WTC11 (cell line): ENCODE results near the gene SBK3. TPM values are rescaled to one million over a fixed set of nuclear protein-coding genes. Genes with fewer than 3 reads are reported as not detected.

Experiments used
- ATAC-seq: fragments of 200-7000 bp; cut with Tn5 transposase; 2 replicates; pipeline ENCODE4 v1.10.0; 2021; ENCODE audit warnings: mild to moderate bottlenecking, moderate library complexity
- CTCF ChIA-PET: fragments of 300-600 bp; sonication (Branson Sonifier 250); formaldehyde crosslinking; loops from one replicate; lab custom pipeline; 2021; ENCODE audit warnings: antibody characterized with exemption; lab: Charles Lee
- POLR2A ChIA-PET: fragments of 350-600 bp; sonication (Branson Sonifier 250); formaldehyde crosslinking; loops from one replicate; lab custom pipeline; 2021; ENCODE audit warnings: antibody characterized with exemption; lab: Charles Lee
- DNase-seq: peaks from one replicate; pipeline ENCODE4 v3.0.0; 2021; ENCODE audit warnings: low spot score
- H3K27ac Mint-ChIP-seq: 2 replicates; pipeline ENCODE4 v1.8.0; 2021; ENCODE audit warnings: mixed read lengths
- H3K27me3 Mint-ChIP-seq: 2 replicates; pipeline ENCODE4 v1.8.0; 2021; ENCODE audit warnings: low read depth, mild to moderate bottlenecking, moderate library complexity, mixed read lengths
- H3K36me3 Mint-ChIP-seq: 2 replicates; pipeline ENCODE4 v1.8.0; 2021; ENCODE audit warnings: mixed read lengths
- H3K4me1 Mint-ChIP-seq: 2 replicates; pipeline ENCODE4 v1.8.0; 2022; ENCODE audit warnings: mixed read lengths
- H3K4me3 Mint-ChIP-seq: 2 replicates; pipeline ENCODE4 v1.8.0; 2021; ENCODE audit warnings: mild to moderate bottlenecking, moderate library complexity, mixed read lengths
- H3K9me3 Mint-ChIP-seq: 2 replicates; pipeline ENCODE4 v1.8.0; 2021; ENCODE audit warnings: mixed read lengths
- CREB1 ChIP-seq: sonication (generic); formaldehyde crosslinking; IDR thresholded peaks from 2 replicates; pipeline ENCODE4 v1.8.0; 2023; ENCODE audit warnings: mild to moderate bottlenecking, missing genetic modification reagents
- ELF4 ChIP-seq: sonication (generic); formaldehyde crosslinking; IDR thresholded peaks from 2 replicates; pipeline ENCODE4 v1.8.1; 2022; ENCODE audit warnings: low read depth, mild to moderate bottlenecking, moderate library complexity, missing genetic modification reagents
- ETV6 ChIP-seq: sonication (generic); formaldehyde crosslinking; IDR thresholded peaks from 2 replicates; pipeline ENCODE4 v1.8.1; 2022; ENCODE audit warnings: mild to moderate bottlenecking, missing genetic modification reagents
- FOXJ3 ChIP-seq: sonication (generic); formaldehyde crosslinking; IDR thresholded peaks from 2 replicates; pipeline ENCODE4 v1.9.0; 2021; ENCODE audit warnings: missing genetic modification reagents, mild to moderate bottlenecking, borderline replicate concordance
- GABPB1 ChIP-seq: sonication (generic); formaldehyde crosslinking; IDR thresholded peaks from 2 replicates; pipeline ENCODE4 v1.8.1; 2023; ENCODE audit warnings: mild to moderate bottlenecking, missing genetic modification reagents
- GRHL2 ChIP-seq: fragments of 250-450 bp; sonication (Bioruptor Pico); IDR thresholded peaks from 2 replicates; pipeline ENCODE4 v1.8.0; 2022; ENCODE audit warnings: mild to moderate bottlenecking, moderate library complexity; ENCODE audit not compliant: insufficient replicate concordance, severe bottlenecking
- GTF2I ChIP-seq: fragments of 250-450 bp; sonication (Bioruptor Pico); conservative IDR thresholded peaks from 2 replicates; pipeline ENCODE4 v1.4.0; 2021; ENCODE audit warnings: mild to moderate bottlenecking
- HMGXB4 ChIP-seq: sonication (generic); formaldehyde crosslinking; IDR thresholded peaks from 2 replicates; pipeline ENCODE4 v1.8.1; 2023; ENCODE audit warnings: mild to moderate bottlenecking, moderate library complexity, missing genetic modification reagents
- JAZF1 ChIP-seq: fragments of 250-450 bp; sonication (Bioruptor Pico); IDR thresholded peaks from 2 replicates; pipeline ENCODE4 v1.9.0; 2021; ENCODE audit warnings: moderate library complexity, mild to moderate bottlenecking, inconsistent platforms
- NFE2L1 ChIP-seq: sonication (generic); formaldehyde crosslinking; IDR thresholded peaks from 2 replicates; pipeline ENCODE4 v1.8.1; 2023; ENCODE audit warnings: missing genetic modification reagents
- NFYB ChIP-seq: sonication (generic); formaldehyde crosslinking; conservative IDR thresholded peaks from 2 replicates; pipeline ENCODE4 v1.8.0; 2022; ENCODE audit warnings: low read depth, missing genetic modification reagents
- NR1H2 ChIP-seq: sonication (generic); formaldehyde crosslinking; IDR thresholded peaks from 2 replicates; pipeline ENCODE4 v1.9.0; 2021; ENCODE audit warnings: mild to moderate bottlenecking, moderate library complexity, missing genetic modification reagents
- NR3C1 ChIP-seq: sonication (generic); formaldehyde crosslinking; conservative IDR thresholded peaks from 2 replicates; pipeline ENCODE4 v1.8.1; 2023; ENCODE audit warnings: low read depth, mild to moderate bottlenecking, missing genetic modification reagents
- SP1 ChIP-seq: sonication (generic); formaldehyde crosslinking; conservative IDR thresholded peaks from 2 replicates; pipeline ENCODE4 v1.8.1; 2022; ENCODE audit warnings: missing genetic modification reagents
- ZNF281 ChIP-seq: sonication (generic); formaldehyde crosslinking; IDR thresholded peaks from 2 replicates; pipeline ENCODE4 v1.8.0; 2023; ENCODE audit warnings: mild to moderate bottlenecking, missing genetic modification reagents
- ZNF671 ChIP-seq: fragments of 250-450 bp; sonication (Bioruptor Pico); IDR thresholded peaks from 2 replicates; pipeline ENCODE4 v1.8.0; 2021; ENCODE audit warnings: mild to moderate bottlenecking
- total RNA-seq: library from RNA; stranded (reverse); gene quantifications from 3 replicates; pipeline ENCODE4 v1.2.3, GENCODE V29; 2021
- TF ChIP-seq, protein P1 (sequence below): fragments of 250-450 bp; sonication (Bioruptor Pico); IDR thresholded peaks from 2 replicates; pipeline ENCODE4 v1.9.0; 2021; ENCODE audit warnings: mild to moderate bottlenecking
- TF ChIP-seq, protein P2 (sequence below): fragments of 250-450 bp; sonication (Bioruptor Pico); IDR thresholded peaks from 2 replicates; pipeline ENCODE4 v1.8.0; 2021; ENCODE audit warnings: mild to moderate bottlenecking
- TF ChIP-seq, protein P3 (sequence below): sonication (generic); formaldehyde crosslinking; IDR thresholded peaks from 2 replicates; pipeline ENCODE4 v1.8.1; 2022; ENCODE audit warnings: mild to moderate bottlenecking, missing genetic modification reagents, moderate library complexity, borderline replicate concordance
- TF ChIP-seq, protein P4 (sequence below): sonication (generic); formaldehyde crosslinking; IDR thresholded peaks from 2 replicates; pipeline ENCODE4 v1.8.1; 2022; ENCODE audit warnings: low read depth, missing genetic modification reagents, borderline replicate concordance
- TF ChIP-seq, protein P5 (sequence below): sonication (generic); formaldehyde crosslinking; IDR thresholded peaks from 2 replicates; pipeline ENCODE4 v1.8.1; 2022; ENCODE audit warnings: missing genetic modification reagents, borderline replicate concordance
- TF ChIP-seq, protein P6 (sequence below): sonication (generic); formaldehyde crosslinking; IDR thresholded peaks from 2 replicates; pipeline ENCODE4 v1.8.0; 2022; ENCODE audit warnings: mild to moderate bottlenecking, missing genetic modification reagents

SBK3 gene
- total RNA-seq, 1 experiment from 2014 or later, result 0.90 TPM

GRCh38 chr19:55591555-55591954, 46.2 kb upstream of the SBK3 start (continued):
- TF ChIP-seq ETV6 (no peak), FOXJ3 (no peak), NFE2L1 (CRISPR knock-in tag) (no peak), JAZF1 (no peak), NFYB (CRISPR knock-in tag) (no peak)
- TF ChIP-seq, protein P1, sequence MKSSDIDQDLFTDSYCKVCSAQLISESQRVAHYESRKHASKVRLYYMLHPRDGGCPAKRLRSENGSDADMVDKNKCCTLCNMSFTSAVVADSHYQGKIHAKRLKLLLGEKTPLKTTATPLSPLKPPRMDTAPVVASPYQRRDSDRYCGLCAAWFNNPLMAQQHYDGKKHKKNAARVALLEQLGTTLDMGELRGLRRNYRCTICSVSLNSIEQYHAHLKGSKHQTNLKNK (CRISPR knock-in tag), result no peak

DNA sequence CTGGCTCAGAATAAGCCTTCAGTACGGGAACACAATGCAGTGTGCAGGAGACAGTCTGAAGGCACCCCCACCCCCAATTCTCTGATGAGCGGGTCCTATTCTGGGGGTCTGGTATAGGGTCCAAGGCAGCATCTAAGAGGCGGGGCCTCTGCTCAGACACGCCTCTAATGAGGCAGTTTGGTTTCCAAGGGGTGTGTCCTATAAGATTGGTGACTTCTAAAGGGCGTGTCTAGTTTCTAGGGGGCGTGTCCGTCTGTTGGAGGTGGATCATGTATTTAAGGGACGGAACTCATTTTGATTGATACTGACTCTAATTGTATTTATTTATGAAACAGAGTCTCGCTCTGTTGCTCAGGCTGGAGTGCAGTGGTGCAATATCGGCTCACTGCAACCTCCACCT, 45.3 kb upstream of the SBK3 start:
- peaks cover 10% of the 10 kb centered on the region for H3K36me3 Mint-ChIP-seq
- ChIA-PET CTCF (interaction anchor here (1.0 kb wide), 1 partner anchor 16 kb away, joined by 3 read pairs; no protein-coding TSS in a partner anchor), POLR2A (no interaction called here)
- H3K27me3 Mint-ChIP-seq, result peaks cover 17% of the 10 kb centered on the region
- ATAC-seq, result peak; percentile 15; the same call in 1 of the 2 replicates
- H3K27ac Mint-ChIP-seq, result peak overlapping the region; percentile 49; the same call in 1 of the 2 replicates
- no peaks in the 10 kb centered on the region for H3K9me3 Mint-ChIP-seq
- DNase-seq, result peak; percentile 53
- peaks cover 31% of the 10 kb centered on the region for H3K4me1 Mint-ChIP-seq
- TF ChIP-seq JAZF1, result no peak
- TF ChIP-seq, protein P2, sequence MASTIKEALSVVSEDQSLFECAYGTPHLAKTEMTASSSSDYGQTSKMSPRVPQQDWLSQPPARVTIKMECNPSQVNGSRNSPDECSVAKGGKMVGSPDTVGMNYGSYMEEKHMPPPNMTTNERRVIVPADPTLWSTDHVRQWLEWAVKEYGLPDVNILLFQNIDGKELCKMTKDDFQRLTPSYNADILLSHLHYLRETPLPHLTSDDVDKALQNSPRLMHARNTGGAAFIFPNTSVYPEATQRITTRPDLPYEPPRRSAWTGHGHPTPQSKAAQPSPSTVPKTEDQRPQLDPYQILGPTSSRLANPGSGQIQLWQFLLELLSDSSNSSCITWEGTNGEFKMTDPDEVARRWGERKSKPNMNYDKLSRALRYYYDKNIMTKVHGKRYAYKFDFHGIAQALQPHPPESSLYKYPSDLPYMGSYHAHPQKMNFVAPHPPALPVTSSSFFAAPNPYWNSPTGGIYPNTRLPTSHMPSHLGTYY (CRISPR knock-in tag), result no peak
- TF ChIP-seq HMGXB4 (CRISPR knock-in tag), result no peak
- TF ChIP-seq, protein P3, sequence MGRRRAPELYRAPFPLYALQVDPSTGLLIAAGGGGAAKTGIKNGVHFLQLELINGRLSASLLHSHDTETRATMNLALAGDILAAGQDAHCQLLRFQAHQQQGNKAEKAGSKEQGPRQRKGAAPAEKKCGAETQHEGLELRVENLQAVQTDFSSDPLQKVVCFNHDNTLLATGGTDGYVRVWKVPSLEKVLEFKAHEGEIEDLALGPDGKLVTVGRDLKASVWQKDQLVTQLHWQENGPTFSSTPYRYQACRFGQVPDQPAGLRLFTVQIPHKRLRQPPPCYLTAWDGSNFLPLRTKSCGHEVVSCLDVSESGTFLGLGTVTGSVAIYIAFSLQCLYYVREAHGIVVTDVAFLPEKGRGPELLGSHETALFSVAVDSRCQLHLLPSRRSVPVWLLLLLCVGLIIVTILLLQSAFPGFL (CRISPR knock-in tag), result no peak
- TF ChIP-seq, protein P4, sequence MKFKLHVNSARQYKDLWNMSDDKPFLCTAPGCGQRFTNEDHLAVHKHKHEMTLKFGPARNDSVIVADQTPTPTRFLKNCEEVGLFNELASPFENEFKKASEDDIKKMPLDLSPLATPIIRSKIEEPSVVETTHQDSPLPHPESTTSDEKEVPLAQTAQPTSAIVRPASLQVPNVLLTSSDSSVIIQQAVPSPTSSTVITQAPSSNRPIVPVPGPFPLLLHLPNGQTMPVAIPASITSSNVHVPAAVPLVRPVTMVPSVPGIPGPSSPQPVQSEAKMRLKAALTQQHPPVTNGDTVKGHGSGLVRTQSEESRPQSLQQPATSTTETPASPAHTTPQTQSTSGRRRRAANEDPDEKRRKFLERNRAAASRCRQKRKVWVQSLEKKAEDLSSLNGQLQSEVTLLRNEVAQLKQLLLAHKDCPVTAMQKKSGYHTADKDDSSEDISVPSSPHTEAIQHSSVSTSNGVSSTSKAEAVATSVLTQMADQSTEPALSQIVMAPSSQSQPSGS, result no peak
- TF ChIP-seq ZNF281 (CRISPR knock-in tag), result no peak
- TF ChIP-seq FOXJ3, result no peak
- no peak for TF ChIP-seq ZNF671 (CRISPR knock-in tag)
- TF ChIP-seq NR3C1, result no peak
- TF ChIP-seq GRHL2 (CRISPR knock-in tag), result no peak
- TF ChIP-seq SP1 (CRISPR knock-in tag), result no peak
- H3K4me3 Mint-ChIP-seq, result no peak overlapping the region

DNA sequence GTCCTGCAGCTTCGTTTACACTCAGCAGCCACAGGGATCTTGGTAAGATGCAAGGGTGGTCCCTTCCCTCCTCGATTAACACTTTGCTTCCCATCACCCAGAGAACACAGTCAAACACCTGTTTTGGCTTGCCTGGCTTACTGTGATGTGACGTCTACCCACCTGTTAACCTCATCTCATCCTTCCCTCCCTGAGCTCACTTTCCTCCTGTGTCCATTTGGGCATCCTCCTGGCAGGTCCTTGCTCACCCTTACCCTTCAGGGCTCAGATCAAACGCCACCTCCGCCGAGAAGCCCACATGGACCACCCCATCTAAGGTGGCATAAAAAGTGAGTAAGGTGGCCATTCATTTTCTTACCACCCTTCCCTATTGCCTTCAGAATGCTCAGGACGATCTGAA, 44.8 kb upstream of the SBK3 start:
- Mint-ChIP-seq H3K27me3 (peaks cover 21% of the 10 kb centered on the region), H3K9me3 (no peaks in the 10 kb centered on the region), H3K4me1 (peaks cover 36% of the 10 kb centered on the region), H3K4me3 (no peak overlapping the region; the same call in 1 of the 2 replicates), H3K27ac (no peak overlapping the region; the same call in 1 of the 2 replicates), H3K36me3 (peaks cover 5% of the 10 kb centered on the region)
- no peak for ATAC-seq
- ChIA-PET POLR2A (interaction anchor here (1.0 kb wide), 1 partner anchor 9 kb away, joined by 3 read pairs; no protein-coding TSS in a partner anchor), CTCF (interaction anchor here (1.0 to 4.0 kb wide), 2 partner anchors 16 kb away, joined by 3 to 13 read pairs; partner anchors contain the start of gene ZNF865)
- no peak for DNase-seq
- TF ChIP-seq CREB1, result no peak
- TF ChIP-seq NR1H2, result no peak
- no peak for TF ChIP-seq GABPB1 (CRISPR knock-in tag)
- TF ChIP-seq, protein P5, sequence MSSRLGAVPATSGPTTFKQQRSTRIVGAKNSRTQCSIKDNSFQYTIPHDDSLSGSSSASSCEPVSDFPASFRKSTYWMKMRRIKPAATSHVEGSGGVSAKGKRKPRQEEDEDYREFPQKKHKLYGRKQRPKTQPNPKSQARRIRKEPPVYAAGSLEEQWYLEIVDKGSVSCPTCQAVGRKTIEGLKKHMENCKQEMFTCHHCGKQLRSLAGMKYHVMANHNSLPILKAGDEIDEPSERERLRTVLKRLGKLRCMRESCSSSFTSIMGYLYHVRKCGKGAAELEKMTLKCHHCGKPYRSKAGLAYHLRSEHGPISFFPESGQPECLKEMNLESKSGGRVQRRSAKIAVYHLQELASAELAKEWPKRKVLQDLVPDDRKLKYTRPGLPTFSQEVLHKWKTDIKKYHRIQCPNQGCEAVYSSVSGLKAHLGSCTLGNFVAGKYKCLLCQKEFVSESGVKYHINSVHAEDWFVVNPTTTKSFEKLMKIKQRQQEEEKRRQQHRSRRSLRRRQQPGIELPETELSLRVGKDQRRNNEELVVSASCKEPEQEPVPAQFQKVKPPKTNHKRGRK (CRISPR knock-in tag), result no peak
- no peak for TF ChIP-seq ELF4
- TF ChIP-seq ZNF671 (CRISPR knock-in tag), result no peak
- TF ChIP-seq, protein P6, sequence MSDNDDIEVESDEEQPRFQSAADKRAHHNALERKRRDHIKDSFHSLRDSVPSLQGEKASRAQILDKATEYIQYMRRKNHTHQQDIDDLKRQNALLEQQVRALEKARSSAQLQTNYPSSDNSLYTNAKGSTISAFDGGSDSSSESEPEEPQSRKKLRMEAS (CRISPR knock-in tag), result no peak
- TF ChIP-seq, protein P3 (CRISPR knock-in tag), result no peak
- TF ChIP-seq NFE2L1 (CRISPR knock-in tag), result no peak
- no peak for TF ChIP-seq GTF2I (CRISPR knock-in tag)
